Measurements from ENCODE around the gene ERC2. TPM values are rescaled to one million over a fixed set of nuclear protein-coding genes. Genes with fewer than 3 reads are reported as not detected.

The ERC2 gene
- total RNA-seq, 1 experiment from 2014 or later: 0.90 TPM

GRCh38 chr3:55737186-55737585 lies 731.1 kb downstream of the ERC2 start:
- Histone ChIP-seq H3K4me1 (ENCODE audit: insufficient read depth, low read length, poor library complexity, severe bottlenecking) (no peaks in the 10 kb centered on the region), H3K9me3 (ENCODE audit: low read depth, low read length, poor library complexity, severe bottlenecking) (no peaks in the 10 kb centered on the region), H3K27ac (ENCODE audit: low read depth, low read length, poor library complexity, severe bottlenecking) (no peak overlapping the region), H3K27me3 (replicated peaks; ENCODE audit: insufficient read depth, low read depth, low read length, poor library complexity) (no peaks in the 10 kb centered on the region), H3K36me3 (ENCODE audit: insufficient read depth, low read length, poor library complexity, severe bottlenecking) (no peaks in the 10 kb centered on the region), H3K4me3 (ENCODE audit: low read depth, low read length, poor library complexity, severe bottlenecking) (no peak overlapping the region)
- BruUV-seq (replicated peaks): no TSS peak
- no peak for TF ChIP-seq CTCF (conservative IDR thresholded peaks at IDR 0.05; ENCODE audit: low read depth, low read length)
- no peak for TF ChIP-seq EZH2 (IDR thresholded peaks at IDR 0.05; ENCODE audit: borderline replicate concordance, low read depth, low read length, poor library complexity, severe bottlenecking)
- intact Hi-C loops (cut with micrococcal nuclease; ENCODE audit: unreplicated experiment): no loop called here
- ChIA-PET CTCF (no interaction called here), POLR2A (ENCODE audit: low non-redundant PET) (no interaction called here)
- no peak for DNase-seq (ENCODE audit: low spot score)

- intact Hi-C loops (cut with micrococcal nuclease; ENCODE audit: unreplicated experiment): no loop called here
- no peaks in the 10 kb centered on the region for H3K36me3 ChIP-seq (ENCODE audit: insufficient read depth, low read length, poor library complexity, severe bottlenecking)
- POLR2A ChIA-PET (ENCODE audit: low non-redundant PET): no interaction called here
- no peaks in the 10 kb centered on the region for H3K27me3 ChIP-seq (replicated peaks; ENCODE audit: insufficient read depth, low read depth, low read length, poor library complexity)
- BruUV-seq (replicated peaks): no TSS peak
- no peak overlapping the region for H3K27ac ChIP-seq (ENCODE audit: low read depth, low read length, poor library complexity, severe bottlenecking)
- DNase-seq (ENCODE audit: low spot score): no peak
- no peak overlapping the region for H3K4me3 ChIP-seq (ENCODE audit: low read depth, low read length, poor library complexity, severe bottlenecking)
- TF ChIP-seq EZH2 (IDR thresholded peaks at IDR 0.05; ENCODE audit: borderline replicate concordance, low read depth, low read length, poor library complexity, severe bottlenecking) (no peak), CTCF (conservative IDR thresholded peaks at IDR 0.05; ENCODE audit: low read depth, low read length) (no peak)
- H3K9me3 ChIP-seq (ENCODE audit: low read depth, low read length, poor library complexity, severe bottlenecking): no peaks in the 10 kb centered on the region
- no peaks in the 10 kb centered on the region for H3K4me1 ChIP-seq (ENCODE audit: insufficient read depth, low read length, poor library complexity, severe bottlenecking)
- CTCF ChIA-PET: no interaction called here
These were observed 732.3 kb downstream of the ERC2 start for GRCh38 chr3:55735976-55736375.

GRCh38 chr3:55731741-55732140 lies 736.5 kb downstream of the ERC2 start:
- no peak for DNase-seq (ENCODE audit: low spot score)
- BruUV-seq (replicated peaks): no TSS peak
- CTCF ChIA-PET: no interaction called here

More at GRCh38 chr3:55731741-55732140, 736.5 kb downstream of the ERC2 start:
- Histone ChIP-seq H3K36me3 (ENCODE audit: insufficient read depth, low read length, poor library complexity, severe bottlenecking) (no peaks in the 10 kb centered on the region), H3K9me3 (ENCODE audit: low read depth, low read length, poor library complexity, severe bottlenecking) (no peaks in the 10 kb centered on the region), H3K27ac (ENCODE audit: low read depth, low read length, poor library complexity, severe bottlenecking) (no peak overlapping the region), H3K4me3 (ENCODE audit: low read depth, low read length, poor library complexity, severe bottlenecking) (no peak overlapping the region), H3K4me1 (ENCODE audit: insufficient read depth, low read length, poor library complexity, severe bottlenecking) (peaks cover 1% of the 10 kb centered on the region), H3K27me3 (replicated peaks; ENCODE audit: insufficient read depth, low read depth, low read length, poor library complexity) (no peaks in the 10 kb centered on the region)
- TF ChIP-seq EZH2 (IDR thresholded peaks at IDR 0.05; ENCODE audit: borderline replicate concordance, low read depth, low read length, poor library complexity, severe bottlenecking) (no peak), CTCF (conservative IDR thresholded peaks at IDR 0.05; ENCODE audit: low read depth, low read length) (no peak)
- intact Hi-C loops (cut with micrococcal nuclease; ENCODE audit: unreplicated experiment): no loop called here
- POLR2A ChIA-PET (ENCODE audit: low non-redundant PET): no interaction called here

Data from A673 (cell line).